Left renal cortex interstitium (tissue), 4 donors: ENCODE measurements around the gene IQCH. TPM values are rescaled to one million over a fixed set of nuclear protein-coding genes. Genes with fewer than 3 reads are reported as not detected.

Experiments used
- DNase-seq, 4 donors: peaks; one replicate each; pipeline ENCODE4 v3.0.0-alpha.2; 2013; ENCODE audit warnings: low read depth in 4 of 4, low spot score in 2 of 4, missing footprints in 1 of 4
- polyA plus RNA-seq, 4 donors: library from polyadenylated mRNA; unstranded; fragments of 120-200 nt; gene quantifications; one replicate each; pipeline ENCODE4 v1.2.1, GENCODE V29; 2013; ENCODE audit not compliant: insufficient read length in 4 of 4

IQCH gene
- polyA plus RNA-seq, 4 donors: 5.7 to 8.6 (median 7.7) TPM

DNA sequence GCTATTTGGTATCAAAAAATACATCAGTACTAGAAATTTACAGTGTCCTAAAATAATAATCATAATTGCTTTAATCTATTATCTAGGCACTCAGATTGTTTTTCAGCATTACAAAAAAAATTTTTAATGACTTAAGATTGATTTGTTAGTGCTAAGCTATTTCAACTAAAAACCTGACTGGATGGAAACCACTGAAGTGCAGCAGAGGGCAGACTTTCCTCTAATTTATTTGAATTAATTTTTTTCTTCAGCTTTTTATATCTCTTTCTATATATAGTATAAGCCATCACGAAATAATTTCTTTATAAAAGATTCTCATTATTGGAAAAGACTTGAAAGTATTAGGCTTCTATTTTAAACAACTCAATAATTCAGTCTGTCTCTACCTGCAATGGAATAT is 131.4 kb downstream of the IQCH start:
- no peak for DNase-seq

GRCh38 chr15:67386947-67387346 is 132.4 kb downstream of the IQCH start:
- no peak for DNase-seq

DNA sequence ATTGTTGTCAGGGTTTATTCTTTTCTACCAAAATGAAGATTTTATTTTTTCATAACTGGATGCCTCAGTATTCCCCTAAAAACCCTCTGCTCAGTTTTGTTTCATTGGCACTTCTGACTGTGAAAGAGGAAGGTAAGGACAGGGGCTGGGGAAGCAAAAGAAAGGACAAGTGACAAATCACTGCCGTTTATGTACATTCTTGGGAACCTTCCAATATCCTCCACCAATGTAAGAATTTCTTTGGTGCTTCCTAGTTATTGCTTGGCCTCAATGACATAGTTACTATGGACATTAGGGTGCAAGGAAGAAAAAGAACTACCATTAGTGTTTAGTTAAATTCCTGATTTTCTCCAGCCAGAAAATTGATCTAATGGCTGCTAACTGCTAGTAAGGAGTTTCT is 135.4 kb downstream of the IQCH start:
- no peak for DNase-seq

DNA sequence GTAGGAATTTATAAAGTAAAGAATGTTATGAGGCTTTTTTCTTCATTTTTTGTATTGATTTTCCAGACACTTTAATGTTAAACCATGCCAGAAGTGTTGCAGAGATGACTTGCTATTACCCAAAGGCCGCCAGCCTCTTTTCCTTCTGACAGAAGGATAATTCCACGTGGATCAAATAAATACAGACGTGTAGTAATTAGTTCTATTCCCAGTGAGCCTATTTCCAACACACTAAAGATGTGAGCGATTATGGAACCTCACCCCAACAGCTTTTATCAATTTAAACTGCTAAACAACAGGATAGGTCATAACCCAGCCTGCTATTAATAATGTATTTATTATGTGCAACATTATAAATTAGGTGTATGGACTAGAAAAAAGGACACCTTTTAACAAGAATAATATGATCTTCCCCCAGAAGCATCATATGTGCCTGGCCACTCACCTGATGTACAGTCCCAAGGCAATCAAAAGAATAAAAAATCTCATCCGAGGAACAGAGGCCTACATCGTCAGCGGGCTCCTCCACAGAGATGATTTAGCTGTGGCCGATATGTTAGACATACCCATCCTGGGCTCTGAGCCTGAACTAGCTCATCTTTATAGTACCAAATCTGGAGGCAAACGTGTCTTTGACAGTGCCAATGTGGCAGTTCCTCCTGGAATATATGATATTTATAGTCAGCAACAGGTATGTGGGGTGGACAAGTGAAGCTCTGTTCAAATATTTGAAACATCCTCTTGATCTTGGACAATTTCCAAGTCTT is 140.5 kb downstream of the IQCH start:
- DNase-seq: no peak

- DNase-seq: no peak
These were observed 141.5 kb downstream of the IQCH start for GRCh38 chr15:67396114-67396513.

- no peak for DNase-seq
These were observed 142.6 kb downstream of the IQCH start for GRCh38 chr15:67397139-67397538.

GRCh38 chr15:67399925-67400324 is 145.3 kb downstream of the IQCH start:
- no peak for DNase-seq

DNA sequence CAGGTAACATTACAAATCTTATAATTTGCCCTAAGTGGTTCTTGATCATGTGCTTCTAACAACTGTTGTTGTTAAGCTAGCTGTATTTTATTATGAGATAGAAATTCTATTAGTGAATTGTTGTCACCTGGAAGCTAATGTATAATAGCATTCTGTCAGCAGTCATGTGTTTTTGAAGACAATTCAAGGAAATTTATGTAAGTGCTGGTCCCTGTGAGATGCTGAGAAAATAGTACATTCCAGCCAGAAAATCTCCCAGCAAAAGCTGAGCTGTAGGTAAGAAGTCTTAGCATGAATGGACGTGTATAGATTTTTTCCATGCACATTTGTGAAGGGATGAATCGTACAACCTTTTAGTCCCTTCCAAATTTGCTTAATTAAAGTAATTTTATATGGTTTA is 146.3 kb downstream of the IQCH start:
- DNase-seq: no peak

- DNase-seq: no peak
These were observed 146.8 kb downstream of the IQCH start for GRCh38 chr15:67401336-67401735.

DNA sequence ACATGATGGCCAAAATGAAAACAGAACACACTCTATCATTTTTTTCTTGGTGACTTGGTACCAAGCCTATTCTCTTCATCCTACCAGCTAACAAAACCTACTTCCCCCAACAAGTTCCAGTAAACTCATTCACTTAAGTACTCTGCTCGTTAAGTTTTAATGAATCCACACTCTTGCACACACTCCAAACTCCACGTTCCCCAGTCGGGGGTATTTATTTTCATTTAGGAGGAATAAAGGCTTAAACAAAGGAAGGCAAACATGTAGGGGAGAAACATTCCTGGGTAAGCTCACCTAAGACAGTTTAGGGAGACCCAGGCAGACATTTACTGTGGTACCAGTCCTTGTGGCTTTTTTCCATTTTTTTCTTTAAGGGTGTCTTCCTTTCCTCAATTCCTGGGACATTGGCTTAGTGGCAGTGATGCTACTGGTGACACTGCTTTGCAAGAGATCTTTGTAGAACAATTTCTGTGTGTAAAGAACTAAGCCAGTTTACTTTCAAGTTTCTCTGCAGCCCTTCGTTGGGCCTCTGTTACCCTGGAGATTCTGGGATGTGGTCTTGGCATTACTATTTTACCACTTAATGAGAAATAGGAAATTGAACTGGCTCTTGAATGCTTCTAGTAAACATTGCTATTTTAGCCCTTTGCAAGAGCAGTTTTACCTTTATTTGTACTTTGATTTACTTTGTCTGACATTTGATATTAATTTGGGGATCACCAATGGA is 149.0 kb downstream of the IQCH start:
- DNase-seq: no peak

GRCh38 chr15:67405208-67406191 is 150.9 kb downstream of the IQCH start:
- DNase-seq: no peak

GRCh38 chr15:67406257-67406861 is 151.8 kb downstream of the IQCH start:
- no peak for DNase-seq

GRCh38 chr15:67407786-67408185 is 153.2 kb downstream of the IQCH start:
- no peak for DNase-seq

GRCh38 chr15:67409175-67409574 is 154.6 kb downstream of the IQCH start:
- no peak for DNase-seq

GRCh38 chr15:67411486-67411885 is 156.9 kb downstream of the IQCH start:
- DNase-seq: no peak

- DNase-seq: no peak
These were observed 159.3 kb downstream of the IQCH start for GRCh38 chr15:67413770-67414390.

DNA sequence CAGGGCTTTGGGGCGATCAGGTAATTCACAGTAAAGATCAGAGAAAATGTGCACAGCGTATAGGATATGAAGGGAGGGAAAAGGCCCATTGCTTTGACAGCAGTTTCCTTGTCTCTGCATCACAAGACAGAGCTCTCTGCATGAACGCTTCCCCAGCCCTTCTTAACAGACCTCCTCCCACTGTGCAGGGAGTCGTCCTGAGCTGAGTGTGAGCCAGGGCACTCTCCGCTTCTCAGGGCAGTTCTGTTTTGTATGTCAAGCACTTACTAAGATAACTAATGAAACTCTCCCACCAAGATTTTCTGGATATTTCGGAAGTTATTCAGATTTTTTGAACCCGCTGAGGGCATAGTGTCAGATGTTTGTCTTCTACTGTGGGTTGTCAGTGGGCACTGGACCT is 160.6 kb downstream of the IQCH start:
- DNase-seq: peak in 1 of 4 donors; percentile 17

DNA sequence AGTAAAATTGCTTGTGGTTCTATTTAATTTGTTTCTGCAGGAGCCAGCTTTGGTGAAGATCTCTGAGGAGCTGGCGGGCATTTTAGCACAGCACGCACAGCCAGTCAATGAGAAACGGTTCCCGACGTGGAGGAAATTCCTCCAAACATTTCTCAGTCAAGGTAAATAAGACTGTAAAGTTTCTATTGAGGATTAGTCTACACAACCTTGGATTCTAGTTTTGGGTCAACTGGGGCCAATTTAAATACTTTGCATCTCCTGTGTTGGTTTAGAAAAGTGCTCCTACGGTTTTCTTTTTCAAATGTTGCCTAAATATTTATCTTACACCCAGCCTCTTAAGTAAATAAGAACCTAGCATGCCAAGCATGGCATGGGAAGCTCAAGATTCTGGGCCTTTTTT is 162.3 kb downstream of the IQCH start:
- no peak for DNase-seq

DNA sequence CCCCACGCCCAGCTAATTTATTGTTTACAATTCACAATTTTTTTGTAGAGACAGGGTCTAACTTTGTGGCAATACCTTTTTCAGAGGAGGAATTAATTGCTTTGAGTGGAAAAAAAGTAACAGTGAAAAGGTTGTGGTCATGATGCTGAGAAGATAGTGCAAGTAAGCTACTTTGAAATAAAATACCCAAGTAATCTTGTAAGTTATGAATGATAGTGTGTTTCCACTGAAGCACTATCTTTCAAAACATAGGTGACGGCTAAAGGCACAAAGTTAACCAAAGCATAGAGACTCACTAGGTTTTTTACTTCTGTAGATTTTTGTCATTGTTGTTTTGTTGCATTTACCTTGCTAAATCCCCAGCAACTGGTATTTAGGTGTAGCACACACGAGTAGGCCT is 165.1 kb downstream of the IQCH start:
- DNase-seq: no peak

DNA sequence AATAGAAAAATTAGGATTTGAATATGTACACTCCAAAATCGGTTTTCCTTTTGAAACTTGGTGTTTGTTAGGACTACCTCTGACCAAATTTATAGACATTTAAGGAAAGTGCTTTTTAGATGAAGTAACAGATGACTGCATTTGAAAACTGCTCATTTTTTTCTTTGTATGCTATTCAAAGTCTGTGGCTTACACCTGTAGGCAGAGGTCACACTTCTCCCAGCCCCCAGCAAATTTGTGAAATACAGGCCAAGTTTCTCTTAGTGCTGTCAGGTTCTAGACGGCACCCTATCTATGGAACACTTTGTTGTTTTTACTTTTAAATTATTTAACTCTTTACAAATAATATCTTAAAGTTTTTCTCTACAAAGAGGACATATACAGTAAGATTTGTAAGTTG is 165.6 kb downstream of the IQCH start:
- no peak for DNase-seq
